HepG2 (cell line): ENCODE measurements around the gene RASA4. TPM values are rescaled to one million over a fixed set of nuclear protein-coding genes. Genes with fewer than 3 reads are reported as not detected.
"Not testable (repeated sequence)": the region's sequence is repeated elsewhere in the genome, so short reads cannot be mapped to it uniquely, and the experiment has no call there.

ENCODE experiments used
- ATAC-seq: fragments of 200-7000 bp; cut with Tn5 transposase; 3 replicates; pipeline ENCODE4 v1.9.1; 2020; ENCODE audit warnings: mild to moderate bottlenecking, moderate library complexity
- BruUV-seq: library from RNA; stranded (reverse); fragments of 400-500 nt; replicated peaks from 2 replicates; lab custom pipeline; 2021; lab: Mats Ljungman, UMichigan
- CTCF ChIA-PET: fragments of 300-600 bp; formaldehyde crosslinking; extraction: SDS; loops from one replicate; lab custom pipeline; 2021; ENCODE audit warnings: low total read pairs, inconsistent platforms, low intra/inter-chr PET ratio; lab: Yijun Ruan, JAX
- POLR2A ChIA-PET: fragments of 350-600 bp; sonication (Branson Sonifier 250); formaldehyde crosslinking; loops from one replicate; lab custom pipeline; 2020; ENCODE audit warnings: antibody characterized with exemption, inconsistent platforms; lab: Yijun Ruan, JAX
- DNase-seq: peaks from one replicate; pipeline ENCODE4 v3.0.0-alpha.2; 2015; ENCODE audit warnings: low spot score
- FAIRE-seq: peaks from 3 replicates; lab custom pipeline; 2011; peaks lifted over from hg19 to GRCh38; lab: Jason Lieb, UNC
- H2AFZ ChIP-seq: one replicate; pipeline ENCODE4 v1.6.1; 2011; ENCODE audit warnings: low read length, inconsistent platforms
- H3K27ac ChIP-seq: fragments of 300-600 bp; 3 replicates; pipeline ENCODE4 v1.8.0; 2011; ENCODE audit warnings: mixed run types, mild to moderate bottlenecking, mixed read lengths, low read length, inconsistent platforms; ENCODE audit not compliant: insufficient read depth; ENCODE audit errors: extremely low read length
- H3K27me3 ChIP-seq, 2 experiments: fragments of 200-600 bp in 1 of 2; 2 replicates in 1 of 2; 3 replicates in 1 of 2; pipeline versions ENCODE4 v1.6.0 to v1.8.0; 2011; ENCODE audit warnings: low read length in 2 of 2, mild to moderate bottlenecking in 2 of 2, moderate library complexity in 2 of 2, inconsistent platforms in 1 of 2; ENCODE audit not compliant: insufficient read depth in 2 of 2, control insufficient read depth in 1 of 2
- H3K36me3 ChIP-seq, 2 experiments: fragments of 200-600 bp in 1 of 2; replicated peaks in 1 of 2; 2 replicates in 1 of 2; 3 replicates in 1 of 2; pipeline versions ENCODE4 v1.5.1 to v1.8.0; 2011; ENCODE audit warnings: low read length in 2 of 2, inconsistent platforms in 1 of 2; ENCODE audit not compliant: insufficient read depth in 2 of 2, control insufficient read depth in 1 of 2
- H3K4me1 ChIP-seq: 2 replicates; pipeline ENCODE4 v1.5.1; 2012; ENCODE audit warnings: low read length, inconsistent platforms; ENCODE audit not compliant: insufficient read depth
- H3K4me2 ChIP-seq: 2 replicates; pipeline ENCODE4 v1.6.0; 2011; ENCODE audit warnings: low read depth, low read length, inconsistent platforms
- H3K4me3 ChIP-seq, 3 experiments: fragments of 200-600 bp in 1 of 3; sonication (generic), shearing (Covaris generic) in 1 of 3; replicated peaks in 1 of 3; 2 replicates each; pipeline ENCODE4 v1.5.1; 2011 to 2016; ENCODE audit warnings: low read length in 3 of 3, inconsistent platforms in 2 of 3, low read depth in 2 of 3, mild to moderate bottlenecking in 2 of 3, control low read depth in 1 of 3, mixed read lengths in 1 of 3; ENCODE audit not compliant: insufficient read depth in 1 of 3
- H3K79me2 ChIP-seq: one replicate; pipeline ENCODE4 v1.6.1; 2011; ENCODE audit warnings: low read length, inconsistent platforms; ENCODE audit not compliant: insufficient read depth
- H3K9ac ChIP-seq: 2 replicates; pipeline ENCODE4 v1.6.0; 2011; ENCODE audit warnings: mild to moderate bottlenecking, low read depth, low read length, inconsistent platforms; ENCODE audit not compliant: insufficient read depth
- H3K9me3 ChIP-seq: 2 replicates; pipeline ENCODE4 v1.5.1; 2012; ENCODE audit warnings: mild to moderate bottlenecking, low read length
- H4K20me1 ChIP-seq: 2 replicates; pipeline ENCODE4 v1.6.0; 2011; ENCODE audit warnings: inconsistent platforms, mild to moderate bottlenecking, low read length, moderate library complexity; ENCODE audit not compliant: insufficient read depth
- WGBS: methylation state at CpG from one replicate; pipeline ENCODE4 v1.1.6; 2017; ENCODE audit warnings: low lambda C conversion rate; 5-methylcytosine and 5-hydroxymethylcytosine counted together
- in situ Hi-C: cut with HindIII; loops from 2 replicates; pipeline ENCODE4 v1.10.0; 2017; ENCODE audit warnings: low pct_unique_long_range_greater_than_20kb; ENCODE audit not compliant: extremely low pct_ligation_motif_present
- intact Hi-C: fragments of 100-400 bp; cut with micrococcal nuclease; formaldehyde crosslinking; loops from one replicate; pipeline ENCODE4 v1.10.0; 2022; ENCODE audit not compliant: unreplicated experiment
- polyA plus RNA-seq, 8 experiments: library from polyadenylated mRNA; depleted of rRNA in 3 of 8; stranded (reverse) in 7 of 8; unstranded in 1 of 8; fragments of >200 nt; fragmentation: Illumina TruSeq in 4 of 8; extraction: Trizol in 4 of 8; gene quantifications; 2 replicates each; pipeline versions ENCODE4 v1.2.1 to v1.2.3, GENCODE V29; 2011 to 2016; ENCODE audit warnings: low read depth in 4 of 8, missing spikeins in 1 of 8, mixed read lengths in 1 of 8; ENCODE audit not compliant: insufficient read depth in 1 of 8
- total RNA-seq, 5 experiments: library from RNA; depleted of rRNA; stranded (reverse); fragments of >200 nt; fragmentation: Illumina TruSeq; extraction: Trizol; gene quantifications; 2 replicates each; pipeline ENCODE4 v1.2.3, GENCODE V29; 2016; ENCODE audit warnings: low read depth in 1 of 5

RASA4 gene
- total and polyA plus RNA-seq, 2 of the 13 experiments (the other 11 are each of a cell fraction or from before 2014, with no cell fraction given): 1.1 to 1.6 TPM

- H3K4me3 ChIP-seq, H3K9ac ChIP-seq, in situ Hi-C loops, H3K79me2 ChIP-seq, H3K4me2 ChIP-seq, BruUV-seq, H3K36me3 ChIP-seq, intact Hi-C loops, H3K27me3 ChIP-seq, DNase-seq, H3K4me1 ChIP-seq, CTCF ChIA-PET, H2AFZ ChIP-seq, POLR2A ChIA-PET, H3K27ac ChIP-seq, FAIRE-seq, ATAC-seq, H4K20me1 ChIP-seq, H3K9me3 ChIP-seq: not testable (repeated sequence)
- 81% methylated on average over 7 of the region's 9 CpGs for WGBS
Measured at GRCh38 chr7:102630622-102631021, 14.1 kb upstream of the RASA4 start.

DNA sequence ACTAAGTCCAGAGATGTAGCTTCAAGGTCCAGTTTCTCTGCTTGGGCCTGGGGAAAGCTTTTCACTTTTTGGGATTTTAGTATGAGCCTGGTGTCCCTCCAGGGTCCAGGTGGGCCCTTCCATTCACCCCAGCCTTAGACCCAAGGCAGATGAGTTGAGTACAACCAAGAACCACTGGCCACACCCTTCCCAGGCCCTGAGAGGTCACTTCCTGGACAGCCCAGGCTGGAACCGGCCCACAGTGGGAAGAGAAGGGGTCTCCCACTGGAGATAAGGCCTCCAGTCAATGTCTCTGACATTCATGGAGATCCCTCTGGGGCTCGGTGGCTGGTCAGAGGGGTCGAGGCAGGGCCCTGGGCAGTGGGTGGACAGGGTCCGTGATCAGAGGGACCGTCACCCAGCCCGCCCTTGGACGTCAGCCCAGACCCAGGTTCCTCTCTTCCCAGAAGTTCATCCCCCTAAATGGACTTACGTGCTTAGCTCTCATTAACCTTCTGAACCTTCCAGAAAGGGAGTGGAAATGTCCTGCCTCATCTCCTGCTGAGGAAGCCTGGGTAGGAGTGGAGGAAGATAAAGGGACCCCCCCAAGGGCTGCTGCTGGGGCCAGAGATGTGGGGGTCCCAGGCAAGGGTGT, 10.8 kb upstream of the RASA4 start:
- H3K79me2 ChIP-seq, H3K27me3 ChIP-seq, H3K4me1 ChIP-seq, intact Hi-C loops, POLR2A ChIA-PET, H3K27ac ChIP-seq, BruUV-seq, in situ Hi-C loops, H3K4me2 ChIP-seq, FAIRE-seq, H3K36me3 ChIP-seq, CTCF ChIA-PET, H3K9me3 ChIP-seq, H2AFZ ChIP-seq, H3K4me3 ChIP-seq, H4K20me1 ChIP-seq, DNase-seq, H3K9ac ChIP-seq: not testable (repeated sequence)
- WGBS: no CpG with 5 or more reads among the region's 8 CpGs
- peak; percentile 8; the same call in 2 of the 3 replicates for ATAC-seq

DNA sequence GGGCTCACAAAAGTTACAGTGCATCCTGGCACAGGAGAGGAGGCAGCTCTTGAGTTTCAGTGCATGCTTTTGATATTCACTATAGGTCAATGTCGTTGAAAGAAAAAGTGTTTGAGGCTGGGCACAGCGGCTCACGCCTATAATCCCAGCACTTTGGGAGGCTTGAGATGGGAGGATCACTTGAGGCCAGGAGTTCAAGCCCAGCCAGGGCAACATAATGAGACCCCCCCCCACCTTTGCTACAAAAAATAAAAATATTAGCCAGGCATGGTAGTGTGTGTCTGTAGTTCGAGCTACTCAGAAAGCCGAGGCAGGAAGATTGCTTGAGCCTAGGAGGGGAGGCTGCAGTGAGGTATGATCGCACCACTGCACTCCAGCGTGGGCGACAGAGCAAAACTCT, 1.6 kb upstream of the RASA4 start:
- H3K27ac ChIP-seq, H3K9ac ChIP-seq, POLR2A ChIA-PET, H3K27me3 ChIP-seq, H3K9me3 ChIP-seq, CTCF ChIA-PET, H3K4me1 ChIP-seq, H4K20me1 ChIP-seq, FAIRE-seq, H3K4me2 ChIP-seq, H3K4me3 ChIP-seq, DNase-seq, H2AFZ ChIP-seq, BruUV-seq, H3K36me3 ChIP-seq, in situ Hi-C loops, ATAC-seq, H3K79me2 ChIP-seq, intact Hi-C loops: not testable (repeated sequence)
- 65% methylated on average over 3 of the region's 8 CpGs for WGBS

DNA sequence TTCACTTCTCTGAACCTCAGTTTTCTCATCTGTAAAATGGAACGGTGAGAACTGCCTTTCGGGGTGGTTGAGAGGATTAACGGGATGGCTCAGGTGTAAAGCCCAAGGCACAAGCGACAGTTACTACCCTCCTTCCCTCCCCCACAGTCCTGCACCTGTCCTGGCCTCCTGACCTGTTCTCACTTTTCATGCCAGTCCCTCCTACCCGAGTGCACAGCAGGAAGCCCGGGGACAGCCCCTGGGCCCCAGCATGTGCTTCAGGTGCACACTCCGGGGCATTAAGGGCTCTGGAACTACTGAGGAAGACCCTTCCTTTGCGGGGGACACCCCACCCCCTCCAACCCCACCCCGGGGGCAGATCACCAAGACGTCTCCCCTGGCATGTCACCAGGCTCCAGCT, 626 bp downstream of the RASA4 start:
- FAIRE-seq (peak; percentile 12), ATAC-seq (peak; percentile 8)
- H3K27me3 ChIP-seq, H3K79me2 ChIP-seq, DNase-seq, H2AFZ ChIP-seq, H3K27ac ChIP-seq, H3K9ac ChIP-seq, H3K36me3 ChIP-seq, in situ Hi-C loops, H3K4me2 ChIP-seq, intact Hi-C loops, H3K4me1 ChIP-seq, CTCF ChIA-PET, BruUV-seq, H3K9me3 ChIP-seq, H4K20me1 ChIP-seq, POLR2A ChIA-PET, H3K4me3 ChIP-seq: not testable (repeated sequence)
- WGBS: no CpG with 5 or more reads among the region's 10 CpGs
